GM12873 (cell line): Measurements from ENCODE around the gene GABRB1.

Experiments
- CTCF ChIP-seq: IDR thresholded peaks from 2 replicates; pipeline ENCODE4 v1.5.1; 2012; ENCODE audit warnings: low read depth, mild to moderate bottlenecking, moderate library complexity, low read length, control low read depth; ENCODE audit not compliant: insufficient read depth; ENCODE audit errors: missing control alignments

The GABRB1 gene

GRCh38 chr4:47145630-47146029, 114.3 kb downstream of the GABRB1 start:
- TF ChIP-seq CTCF: no peak

GRCh38 chr4:47154816-47155370, 123.5 kb downstream of the GABRB1 start:
- TF ChIP-seq CTCF: no peak

- no peak for TF ChIP-seq CTCF
These were observed 124.6 kb downstream of the GABRB1 start for GRCh38 chr4:47155919-47156318.

GRCh38 chr4:47160095-47160494, 128.7 kb downstream of the GABRB1 start:
- no peak for TF ChIP-seq CTCF

GRCh38 chr4:47167081-47168035, 136.0 kb downstream of the GABRB1 start:
- TF ChIP-seq CTCF: no peak

GRCh38 chr4:47184083-47184482, 152.7 kb downstream of the GABRB1 start:
- TF ChIP-seq CTCF: no peak

- TF ChIP-seq CTCF: no peak
These were observed 154.4 kb downstream of the GABRB1 start for GRCh38 chr4:47185761-47186160.
